Esophagus squamous epithelium (tissue), 5 donors: Measurements from ENCODE around the gene MPST. TPM values are rescaled to one million over a fixed set of nuclear protein-coding genes. Genes with fewer than 3 reads are reported as not detected.

ENCODE experiments used
- DNase-seq: peaks from one replicate; lab custom pipeline; 2025; lab: John Stamatoyannopoulos, UW
- H3K27ac ChIP-seq, 4 donors: fragments of 200-600 bp; sonication (generic); one replicate each; pipeline ENCODE4 v1.5.1; 2016 to 2019; ENCODE audit warnings: mild to moderate bottlenecking in 1 of 4
- H3K27me3 ChIP-seq, 4 donors: fragments of 200-600 bp; sonication (generic); 1 replicate in 3 of 4; 2 replicates in 1 of 4; pipeline versions ENCODE4 v1.5.1 to v1.6.0; 2017 to 2021; ENCODE audit warnings: antibody characterized with exemption in 1 of 4
- H3K36me3 ChIP-seq, 3 donors: fragments of 200-600 bp; sonication (generic); one replicate each; pipeline ENCODE4 v1.5.1; 2016 to 2019
- H3K4me1 ChIP-seq, 3 donors: fragments of 200-600 bp; sonication (generic); one replicate each; pipeline ENCODE4 v1.5.1; 2017 to 2019
- H3K4me3 ChIP-seq, 4 donors: fragments of 200-600 bp; sonication (generic); 1 replicate in 3 of 4; 2 replicates in 1 of 4; pipeline ENCODE4 v1.5.1; 2016 to 2019; ENCODE audit warnings: mild to moderate bottlenecking in 2 of 4, moderate library complexity in 1 of 4
- H3K9me3 ChIP-seq, 3 donors: fragments of 200-600 bp; sonication (generic); one replicate each; pipeline ENCODE4 v1.5.1; 2016 to 2019
- CTCF ChIP-seq, 6 experiments: fragments of 450-650 bp in 4 of 6; fragments of 200-600 bp in 2 of 6; sonication (generic) in 2 of 6; IDR thresholded peaks; one replicate each; pipeline ENCODE4 v1.5.1; 2016 to 2019; ENCODE audit warnings: antibody characterized with exemption in 6 of 6, mild to moderate bottlenecking in 4 of 6, moderate library complexity in 4 of 6
- POLR2A ChIP-seq, 4 donors: fragments of 450-650 bp; IDR thresholded peaks; one replicate each; pipeline ENCODE4 v1.6.1; 2017; ENCODE audit warnings: antibody characterized with exemption in 4 of 4, mild to moderate bottlenecking in 4 of 4, moderate library complexity in 3 of 4
- WGBS, 2 donors: methylation state at CpG; one replicate each; pipeline ENCODE4 v1.1.5; 2018; 5-methylcytosine and 5-hydroxymethylcytosine counted together
- intact Hi-C: fragments of 100-400 bp; cut with DNase I; formaldehyde crosslinking; loops from one replicate; pipeline ENCODE4 v1.15.0; 2022
- total RNA-seq, 4 donors: library from RNA; depleted of rRNA; stranded (reverse); fragments of >200 nt; gene quantifications; one replicate each; pipeline ENCODE4 v1.1.0, GENCODE V29; 2016
- donor health status: DM: yes; HTN: yes; CAD: no.

Gene MPST
- total RNA-seq, 4 donors from 2014 or later, result 88.4 to 160 (median 132) TPM

- H3K27ac ChIP-seq, result peak overlapping the region in 2 of 4 donors; percentile 79 to 84
These were observed 11.2 kb downstream of the MPST start for GRCh38 chr22:37030560-37031281.

GRCh38 chr22:37032134-37032534 lies 12.6 kb downstream of the MPST start:
- intact Hi-C loops, result no loop called here
- Histone ChIP-seq H3K4me1 (peaks cover 12 to 26% (median 14%) of the 10 kb centered on the region in 3 donors), H3K27me3 (peaks cover 0 to 7% (median 0%) of the 10 kb centered on the region in 4 donors), H3K4me3 (peak overlapping the region in 1 of 4 donors; percentile 35), H3K27ac (peak overlapping the region; percentile 63 to 84 (median 81)), H3K9me3 (no peaks in the 10 kb centered on the region), H3K36me3 (peaks cover 0 to 40% (median 19%) of the 10 kb centered on the region in 3 donors)
- TF ChIP-seq POLR2A (IDR thresholded peaks at IDR 0.05), result no peak
- TF ChIP-seq CTCF (IDR thresholded peaks at IDR 0.05), result no peak
- WGBS, 2 donors, result 34 to 37% methylated on average over 2 of the region's 2 CpGs
- DNase-seq, result no peak

More at GRCh38 chr22:37030560-37031281, 11.2 kb downstream of the MPST start:
- 83 to 84% methylated on average over 9 to 12 of the region's 14 CpGs for WGBS, 2 donors
- Histone ChIP-seq H3K27me3 (no peaks in the 10 kb centered on the region), H3K4me3 (no peak overlapping the region), H3K36me3 (peaks cover 5 to 54% (median 19%) of the 10 kb centered on the region in 3 donors), H3K4me1 (peaks cover 14 to 35% (median 16%) of the 10 kb centered on the region in 3 donors), H3K9me3 (no peaks in the 10 kb centered on the region)
- no peak for TF ChIP-seq POLR2A (IDR thresholded peaks at IDR 0.05)
- TF ChIP-seq CTCF (IDR thresholded peaks at IDR 0.05), result no peak
- no peak for DNase-seq
- intact Hi-C loops, result no loop called here

GRCh38 chr22:37032535-37033460 lies 13.3 kb downstream of the MPST start:
- 26 to 28% methylated on average over 6 to 16 of the region's 18 CpGs for WGBS, 2 donors
- Histone ChIP-seq H3K27ac (peak overlapping the region; percentile 63 to 84 (median 81)), H3K9me3 (no peaks in the 10 kb centered on the region), H3K4me3 (peak overlapping the region in 1 of 4 donors; percentile 35), H3K27me3 (peaks cover 0 to 13% (median 0%) of the 10 kb centered on the region in 4 donors), H3K4me1 (peaks cover 12 to 26% (median 14%) of the 10 kb centered on the region in 3 donors), H3K36me3 (peaks cover 0 to 34% (median 13%) of the 10 kb centered on the region in 3 donors)
- DNase-seq, result no peak
- TF ChIP-seq CTCF (IDR thresholded peaks at IDR 0.05) (no peak), POLR2A (IDR thresholded peaks at IDR 0.05) (peak in 1 of 4 donors; percentile 16)
- intact Hi-C loops, result no loop called here

GRCh38 chr22:37033605-37034430 lies 14.3 kb downstream of the MPST start:
- no peak for DNase-seq
- WGBS, 2 donors, result 90 to 91% methylated on average over 19 to 20 of the region's 23 CpGs
- H3K36me3 ChIP-seq, result peaks cover 0 to 23% (median 7%) of the 10 kb centered on the region in 3 donors
- H3K4me1 ChIP-seq, result peaks cover 12 to 26% (median 14%) of the 10 kb centered on the region in 3 donors
- no peak overlapping the region for H3K27ac ChIP-seq
- H3K4me3 ChIP-seq, result no peak overlapping the region
- intact Hi-C loops, result no loop called here
- H3K27me3 ChIP-seq, result peaks cover 0 to 15% (median 0%) of the 10 kb centered on the region in 4 donors
- no peaks in the 10 kb centered on the region for H3K9me3 ChIP-seq
- no peak for TF ChIP-seq CTCF (IDR thresholded peaks at IDR 0.05)
- TF ChIP-seq POLR2A (IDR thresholded peaks at IDR 0.05), result no peak
